ENCODE data around the gene MTMR10.

MTMR10 gene

DNA sequence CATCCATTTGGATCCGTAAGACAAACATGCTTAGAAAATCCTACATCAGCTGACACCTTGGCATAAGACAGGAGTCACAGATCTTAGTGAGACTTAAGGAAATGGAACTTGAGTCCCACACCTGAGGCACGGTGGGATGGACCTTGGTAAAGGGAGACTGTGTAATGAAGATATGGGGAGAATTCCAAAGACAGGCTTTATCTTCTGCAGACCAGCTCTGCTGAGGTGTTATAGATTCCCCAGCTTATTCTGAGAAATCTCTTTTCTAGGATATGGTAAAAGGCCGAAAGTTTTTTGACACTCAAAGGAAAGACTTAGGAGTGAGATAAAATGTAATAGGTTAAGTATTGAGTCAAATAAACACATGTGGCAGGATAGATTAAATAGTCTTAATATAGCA lies 8.3 kb upstream of the MTMR10 start:
- ATAC-seq (ENCODE audit: low read depth), result no peak
- Mint-ChIP-seq H3K27ac (no peak overlapping the region), H3K36me3 (no peaks in the 10 kb centered on the region), H3K4me3 (no peak overlapping the region), H3K27me3 (no peaks in the 10 kb centered on the region), H3K9me3 (no peaks in the 10 kb centered on the region), H3K4me1 (peaks cover 19% of the 10 kb centered on the region)
- no peak for DNase-seq (ENCODE audit: low spot score in 2 of 2)

DNA sequence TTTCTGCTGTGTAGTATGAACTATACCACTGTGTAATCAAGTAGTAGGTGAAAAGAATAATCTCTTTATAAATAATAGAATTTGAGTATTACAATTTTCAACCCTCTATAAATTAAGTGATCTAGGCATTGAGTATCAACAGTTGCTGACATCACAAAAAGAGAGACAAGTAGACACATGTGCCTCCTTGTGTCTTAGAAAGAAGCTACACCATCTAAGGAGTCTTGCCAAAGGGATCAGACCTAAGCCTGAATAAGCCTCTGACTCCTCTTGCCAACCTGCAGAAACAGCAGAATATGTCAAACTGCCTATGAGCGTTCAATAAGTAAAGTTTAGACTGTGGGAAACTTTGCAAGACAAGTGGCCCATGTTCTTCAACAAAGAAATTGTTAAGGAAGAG lies 5.8 kb upstream of the MTMR10 start:
- Mint-ChIP-seq H3K27me3 (no peaks in the 10 kb centered on the region), H3K36me3 (no peaks in the 10 kb centered on the region), H3K4me1 (peaks cover 12% of the 10 kb centered on the region)

DNA sequence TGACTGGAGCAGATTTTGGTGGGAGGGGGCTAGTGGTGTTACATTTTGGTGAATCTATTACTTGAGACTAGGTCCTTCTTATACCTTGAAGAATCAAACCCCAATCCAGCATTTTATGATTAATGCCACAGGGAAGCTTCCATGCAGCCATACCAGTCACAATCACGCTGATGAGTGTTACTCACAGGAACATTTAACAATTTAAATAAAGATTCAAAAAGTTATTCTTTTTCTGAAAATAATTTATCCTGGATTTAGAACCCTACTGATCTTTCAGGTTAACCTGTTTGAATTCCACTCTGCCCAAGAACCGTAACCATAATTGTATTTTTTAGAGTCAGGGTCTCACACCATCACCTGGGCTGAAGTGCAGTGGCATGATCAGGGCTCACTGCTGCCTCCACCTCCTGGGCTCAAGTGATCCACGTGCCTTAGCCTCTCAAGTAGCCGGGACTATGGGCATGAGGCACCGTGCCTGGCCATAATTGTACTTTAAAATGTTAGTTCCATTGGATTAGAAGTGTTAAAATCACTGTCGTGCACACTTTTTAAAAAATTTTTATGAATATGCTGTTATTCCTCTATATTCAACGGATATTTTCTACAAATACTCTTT lies 929 bp upstream of the MTMR10 start:
- no peaks in the 10 kb centered on the region for H3K9me3 Mint-ChIP-seq
- ATAC-seq (ENCODE audit: low read depth) (no peak), DNase-seq (ENCODE audit: low spot score in 2 of 2) (no peak)
- H3K36me3 Mint-ChIP-seq, result peaks cover 6% of the 10 kb centered on the region
- no peaks in the 10 kb centered on the region for H3K27me3 Mint-ChIP-seq
- H3K27ac Mint-ChIP-seq, result peak overlapping the region; percentile 32
- peaks cover 19% of the 10 kb centered on the region for H3K4me1 Mint-ChIP-seq
- H3K4me3 Mint-ChIP-seq, result peak overlapping the region; percentile 72

More for the DNA sequence above, 5.8 kb upstream of the MTMR10 start:
- DNase-seq (ENCODE audit: low spot score in 2 of 2) (no peak), ATAC-seq (ENCODE audit: low read depth) (no peak)
- Mint-ChIP-seq H3K27ac (no peak overlapping the region), H3K4me3 (no peak overlapping the region), H3K9me3 (no peaks in the 10 kb centered on the region)

DNA sequence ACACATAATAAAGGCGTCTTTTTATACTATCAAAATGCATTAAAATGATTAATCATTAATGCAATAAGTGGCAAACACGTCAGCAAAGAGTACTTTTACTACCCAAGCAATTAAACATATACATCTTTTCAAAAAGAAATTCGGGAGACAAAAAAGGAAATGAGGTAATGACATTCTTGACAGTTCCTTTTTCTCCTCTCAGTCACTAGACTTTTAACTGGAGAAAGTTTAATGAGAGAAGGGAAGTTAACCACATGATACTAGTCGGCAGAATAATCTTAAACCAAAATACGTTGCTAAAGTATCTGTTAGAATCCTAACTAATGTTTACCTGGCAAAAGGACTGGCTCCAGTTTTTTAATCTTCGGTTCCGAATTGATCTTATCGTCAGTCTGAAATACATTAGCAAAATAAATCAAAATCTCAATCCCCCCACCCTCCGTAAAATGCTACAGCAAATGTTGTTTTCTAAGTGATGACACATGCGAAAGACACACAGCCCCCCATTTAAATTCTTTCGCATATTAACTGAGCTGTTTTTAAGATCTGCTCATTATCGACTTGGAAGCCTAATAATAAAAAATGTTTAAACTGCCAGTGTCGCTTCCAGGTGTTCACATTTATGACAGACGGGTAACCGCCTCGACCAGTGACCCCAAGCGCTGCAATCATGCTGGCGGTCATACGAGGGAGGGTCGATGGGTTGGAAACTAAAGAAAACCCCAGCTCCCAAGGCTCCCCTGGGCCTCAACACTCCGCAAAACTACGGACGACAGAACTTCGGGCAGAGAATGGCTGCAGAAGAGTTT lies 778 bp downstream of the MTMR10 start:
- Mint-ChIP-seq H3K27me3 (no peaks in the 10 kb centered on the region), H3K36me3 (peaks cover 13% of the 10 kb centered on the region), H3K27ac (peak overlapping the region; percentile 94), H3K4me1 (peaks cover 24% of the 10 kb centered on the region), H3K4me3 (peak overlapping the region; percentile 97), H3K9me3 (no peaks in the 10 kb centered on the region)
- DNase-seq (ENCODE audit: low spot score in 2 of 2) (no peak), ATAC-seq (ENCODE audit: low read depth) (no peak)

DNA sequence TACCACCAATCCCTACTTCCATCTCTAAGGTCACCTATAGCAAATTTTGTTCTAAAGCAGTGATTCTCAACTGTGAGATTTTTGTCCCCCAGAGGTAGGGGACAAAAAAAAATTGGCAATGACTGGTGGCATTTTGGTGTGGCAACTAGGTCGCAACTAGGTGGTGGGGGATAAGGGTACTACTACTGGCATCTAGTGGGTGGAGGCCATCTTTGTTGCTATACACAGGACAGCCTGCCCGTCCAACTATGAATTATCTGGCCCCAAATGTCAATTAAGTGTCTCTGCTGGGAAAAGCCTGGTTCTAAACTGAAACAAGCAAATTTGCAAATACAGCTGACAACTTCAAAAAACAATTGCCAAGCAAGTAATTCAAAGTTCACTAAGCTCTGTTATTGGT lies 1.4 kb downstream of the MTMR10 start:
- Mint-ChIP-seq H3K27me3 (no peaks in the 10 kb centered on the region), H3K27ac (peak overlapping the region; percentile 94), H3K9me3 (no peaks in the 10 kb centered on the region), H3K4me3 (peak overlapping the region; percentile 97), H3K4me1 (peaks cover 30% of the 10 kb centered on the region), H3K36me3 (peaks cover 14% of the 10 kb centered on the region)
- no peak for ATAC-seq (ENCODE audit: low read depth)
- no peak for DNase-seq (ENCODE audit: low spot score in 2 of 2)

DNA sequence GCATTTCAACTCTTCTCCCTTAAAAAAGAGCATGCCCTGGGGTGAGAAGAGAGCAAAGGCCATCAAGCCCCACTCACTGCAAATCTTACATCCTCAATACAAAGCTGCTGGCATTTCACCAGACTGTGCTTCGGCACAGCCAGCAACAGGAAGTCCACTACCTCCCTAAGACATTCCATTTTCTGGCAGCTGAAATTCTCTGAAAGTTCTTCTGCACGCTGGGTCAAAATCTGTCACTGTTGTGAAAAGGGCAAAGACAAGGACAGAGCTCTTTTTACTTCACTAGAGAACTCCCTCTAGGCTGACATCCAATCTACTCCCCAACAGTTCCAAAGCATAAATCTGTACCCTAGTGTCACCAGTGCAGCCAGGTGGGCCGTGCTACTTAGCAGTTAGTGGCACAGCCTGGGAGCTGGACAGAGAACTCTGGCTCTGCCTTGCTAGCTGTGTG lies 6.3 kb downstream of the MTMR10 start:
- Mint-ChIP-seq H3K27ac (peak overlapping the region; percentile 76), H3K27me3 (no peaks in the 10 kb centered on the region), H3K4me1 (peaks cover 51% of the 10 kb centered on the region), H3K9me3 (no peaks in the 10 kb centered on the region), H3K4me3 (peak overlapping the region; percentile 74), H3K36me3 (peaks cover 39% of the 10 kb centered on the region)
- DNase-seq (ENCODE audit: low spot score in 2 of 2), result no peak
- ATAC-seq (ENCODE audit: low read depth), result no peak

DNA sequence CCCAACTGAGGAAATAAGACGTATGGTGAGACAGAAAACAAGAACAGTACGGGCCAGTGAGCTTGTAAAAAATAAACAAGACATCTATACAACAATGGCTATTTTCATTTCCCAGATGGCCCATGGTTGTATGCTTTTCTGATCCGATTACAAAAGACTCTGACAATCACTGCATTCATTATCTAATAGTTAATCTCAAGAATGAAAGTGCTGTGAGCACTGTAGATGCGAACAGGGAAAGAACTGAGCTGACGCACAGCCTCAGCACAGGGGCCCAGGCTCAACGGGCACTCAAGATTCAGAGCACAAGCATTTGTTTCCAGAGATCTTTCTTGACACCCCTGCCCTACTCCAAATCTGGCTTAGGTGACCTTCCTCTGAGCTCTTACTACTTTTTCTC lies 6.9 kb downstream of the MTMR10 start:
- no peaks in the 10 kb centered on the region for H3K27me3 Mint-ChIP-seq
- H3K36me3 Mint-ChIP-seq, result peaks cover 42% of the 10 kb centered on the region
- DNase-seq (ENCODE audit: low spot score in 2 of 2) (no peak), ATAC-seq (ENCODE audit: low read depth) (peak; percentile 45)
- H3K4me3 Mint-ChIP-seq, result peak overlapping the region; percentile 74
- peaks cover 53% of the 10 kb centered on the region for H3K4me1 Mint-ChIP-seq
- H3K9me3 Mint-ChIP-seq, result no peaks in the 10 kb centered on the region
- peak overlapping the region; percentile 76 for H3K27ac Mint-ChIP-seq

DNA sequence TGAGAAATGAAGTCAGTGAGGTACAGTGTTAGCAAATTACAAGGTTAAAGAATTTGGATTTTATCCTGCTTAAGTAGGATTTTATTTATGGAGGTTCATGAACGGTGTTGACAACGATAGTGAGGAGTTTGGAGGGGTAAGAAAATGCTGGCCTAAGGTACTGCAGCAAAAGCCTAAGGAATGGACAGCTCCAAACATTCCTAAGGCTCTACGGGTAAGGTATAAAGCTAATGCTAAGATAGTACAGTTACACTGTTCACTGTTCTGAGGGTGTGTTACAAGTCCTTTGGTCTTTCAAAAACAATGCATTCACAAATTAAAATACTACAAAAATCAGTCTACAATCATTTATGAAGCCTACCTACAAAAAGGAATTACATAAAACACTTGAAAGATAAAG lies 7.3 kb downstream of the MTMR10 start:
- Mint-ChIP-seq H3K27ac (peak overlapping the region; percentile 76), H3K9me3 (no peaks in the 10 kb centered on the region), H3K4me1 (peaks cover 57% of the 10 kb centered on the region), H3K4me3 (peak overlapping the region; percentile 74), H3K36me3 (peaks cover 45% of the 10 kb centered on the region), H3K27me3 (no peaks in the 10 kb centered on the region)
- no peak for ATAC-seq (ENCODE audit: low read depth)
- no peak for DNase-seq (ENCODE audit: low spot score in 2 of 2)

DNA sequence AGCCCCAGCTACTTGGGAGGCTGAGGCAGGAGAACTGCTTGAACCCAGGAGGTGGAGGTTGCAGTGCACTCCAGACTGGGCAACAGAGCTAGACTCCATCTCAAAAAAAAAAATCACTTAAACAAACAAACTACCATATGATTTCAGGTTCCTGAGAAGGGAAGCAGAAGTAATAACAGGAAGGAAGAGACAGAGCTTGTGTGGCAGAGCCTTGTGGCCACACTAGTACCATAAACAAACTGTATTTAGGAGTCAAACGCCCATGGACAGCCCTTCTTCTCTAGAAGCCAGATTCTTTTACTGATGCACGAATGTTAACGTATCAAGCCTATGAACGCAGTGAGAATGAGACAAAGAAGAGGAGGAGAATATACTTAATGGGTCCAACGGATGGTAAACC lies 12.0 kb downstream of the MTMR10 start:
- Mint-ChIP-seq H3K9me3 (no peaks in the 10 kb centered on the region), H3K27ac (peak overlapping the region; percentile 63), H3K27me3 (no peaks in the 10 kb centered on the region), H3K4me1 (peaks cover 48% of the 10 kb centered on the region), H3K4me3 (peak overlapping the region; percentile 53), H3K36me3 (peaks cover 35% of the 10 kb centered on the region)
- DNase-seq (ENCODE audit: low spot score in 2 of 2), result no peak
- peak; percentile 80 for ATAC-seq (ENCODE audit: low read depth)

DNA sequence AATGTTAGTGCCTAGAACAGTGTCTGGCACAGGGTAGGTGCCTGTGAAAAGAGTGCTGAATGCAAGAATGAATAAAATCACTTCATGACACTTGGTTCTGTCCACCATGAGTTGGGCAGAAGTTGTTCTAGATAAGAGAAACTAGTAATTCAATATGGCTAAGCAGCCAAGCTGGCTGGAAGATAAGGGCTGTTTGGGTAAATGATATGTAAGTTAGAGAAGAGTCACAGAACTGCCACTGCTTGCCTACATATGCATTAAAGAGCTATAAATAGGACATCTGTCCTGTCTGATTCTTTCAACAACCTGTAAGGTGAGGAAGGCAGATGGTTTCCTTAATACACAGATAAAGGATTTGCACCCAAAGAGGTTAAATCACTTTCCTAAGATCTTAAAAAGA lies 13.1 kb downstream of the MTMR10 start:
- no peak overlapping the region for H3K4me3 Mint-ChIP-seq
- no peaks in the 10 kb centered on the region for H3K27me3 Mint-ChIP-seq
- H3K27ac Mint-ChIP-seq, result peak overlapping the region; percentile 84
- ATAC-seq (ENCODE audit: low read depth) (no peak), DNase-seq (ENCODE audit: low spot score in 2 of 2) (no peak)
- peaks cover 36% of the 10 kb centered on the region for H3K4me1 Mint-ChIP-seq
- no peaks in the 10 kb centered on the region for H3K9me3 Mint-ChIP-seq
- H3K36me3 Mint-ChIP-seq, result peaks cover 36% of the 10 kb centered on the region

DNA sequence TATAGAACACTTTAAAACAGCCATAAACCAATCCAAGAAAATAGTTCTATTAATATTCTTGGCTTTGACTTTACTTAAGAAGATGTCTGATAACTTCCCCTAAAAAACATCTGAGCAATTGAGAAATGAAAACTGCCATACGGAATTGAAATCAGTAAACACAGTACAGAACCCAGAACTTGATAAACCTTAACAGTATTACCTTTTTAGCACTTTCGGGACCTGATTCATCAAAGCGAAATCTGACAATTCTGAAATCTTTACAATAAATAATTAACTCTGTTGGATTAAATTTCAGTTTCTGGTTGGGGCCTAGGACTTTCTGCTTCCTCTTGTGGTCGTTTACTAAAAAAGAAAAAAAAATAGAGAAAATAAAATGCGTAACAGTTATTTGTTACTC lies 17.3 kb downstream of the MTMR10 start:
- no peak overlapping the region for H3K27ac Mint-ChIP-seq
- no peak for ATAC-seq (ENCODE audit: low read depth)
- H3K36me3 Mint-ChIP-seq, result peaks cover 18% of the 10 kb centered on the region
- H3K9me3 Mint-ChIP-seq, result no peaks in the 10 kb centered on the region
- H3K27me3 Mint-ChIP-seq, result no peaks in the 10 kb centered on the region
- no peak overlapping the region for H3K4me3 Mint-ChIP-seq
- peaks cover 20% of the 10 kb centered on the region for H3K4me1 Mint-ChIP-seq
- no peak for DNase-seq (ENCODE audit: low spot score in 2 of 2)

DNA sequence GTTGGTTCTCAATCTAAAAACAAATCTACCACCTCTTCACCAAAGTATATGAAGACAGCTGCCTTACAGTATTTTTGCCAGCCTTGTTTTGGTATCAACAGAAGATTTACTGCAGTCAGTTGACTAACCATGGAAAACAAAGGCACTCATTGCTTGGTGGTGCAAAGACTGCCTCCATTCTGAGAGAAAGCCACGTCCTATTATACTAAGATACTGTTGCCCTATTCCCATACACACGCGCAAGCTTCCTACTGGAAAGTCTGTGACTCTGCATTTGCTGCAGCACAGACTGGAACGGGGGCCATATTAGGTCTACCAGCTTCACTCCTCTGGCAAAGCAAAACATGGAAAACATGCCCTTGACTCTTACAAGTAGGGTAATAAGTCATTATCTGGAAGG lies 18.0 kb downstream of the MTMR10 start:
- ATAC-seq (ENCODE audit: low read depth), result no peak
- H3K27me3 Mint-ChIP-seq, result no peaks in the 10 kb centered on the region
- H3K36me3 Mint-ChIP-seq, result peaks cover 20% of the 10 kb centered on the region
- H3K27ac Mint-ChIP-seq, result no peak overlapping the region
- H3K4me1 Mint-ChIP-seq, result peaks cover 17% of the 10 kb centered on the region
- H3K4me3 Mint-ChIP-seq, result no peak overlapping the region
- H3K9me3 Mint-ChIP-seq, result no peaks in the 10 kb centered on the region
- DNase-seq (ENCODE audit: low spot score in 2 of 2), result no peak

DNA sequence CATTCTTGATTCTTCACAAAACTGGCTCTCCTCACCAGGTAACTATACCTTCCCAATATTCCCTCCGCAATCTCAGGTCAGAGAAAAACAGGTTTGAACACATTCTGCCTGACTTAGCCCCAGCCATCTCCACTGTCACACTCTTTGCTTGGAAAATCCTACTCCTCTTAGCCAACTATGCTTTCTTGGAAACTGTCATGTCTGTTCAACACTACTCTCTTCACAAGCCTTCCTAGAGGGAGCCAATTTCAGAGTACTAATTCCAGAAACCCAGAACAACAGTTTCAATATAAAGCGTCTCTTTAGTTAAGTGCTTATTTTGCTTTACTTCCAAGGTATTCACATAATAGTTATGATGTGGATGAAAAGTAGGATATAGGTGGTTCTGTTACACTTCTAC lies 21.7 kb downstream of the MTMR10 start:
- H3K27me3 Mint-ChIP-seq, result no peaks in the 10 kb centered on the region
- peak overlapping the region; percentile 1 for H3K27ac Mint-ChIP-seq
- DNase-seq (ENCODE audit: low spot score in 2 of 2) (no peak), ATAC-seq (ENCODE audit: low read depth) (no peak)
- H3K36me3 Mint-ChIP-seq, result peaks cover 22% of the 10 kb centered on the region
- H3K9me3 Mint-ChIP-seq, result no peaks in the 10 kb centered on the region
- no peak overlapping the region for H3K4me3 Mint-ChIP-seq
- H3K4me1 Mint-ChIP-seq, result peaks cover 10% of the 10 kb centered on the region

DNA sequence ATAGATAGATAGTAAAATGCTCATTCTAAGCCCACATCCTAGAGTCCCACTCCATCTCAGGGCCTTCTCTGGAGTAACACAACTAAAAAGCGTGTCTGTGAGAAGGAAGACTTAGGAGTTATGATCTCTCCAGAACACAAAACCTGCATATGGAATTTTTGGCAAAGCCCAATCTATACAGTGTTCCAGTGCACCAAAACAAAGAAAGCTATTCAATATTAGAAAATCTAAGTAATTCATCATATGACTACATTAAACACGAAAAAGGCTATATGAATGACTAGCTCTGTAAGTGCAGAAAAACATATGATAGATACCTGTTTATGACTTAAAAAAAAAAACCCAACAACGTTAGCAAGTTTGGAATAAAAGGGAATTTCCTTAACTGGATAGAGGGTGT lies 27.7 kb downstream of the MTMR10 start:
- peaks cover 17% of the 10 kb centered on the region for H3K4me1 Mint-ChIP-seq
- H3K27ac Mint-ChIP-seq, result no peak overlapping the region
- no peaks in the 10 kb centered on the region for H3K27me3 Mint-ChIP-seq
- no peaks in the 10 kb centered on the region for H3K9me3 Mint-ChIP-seq
- ATAC-seq (ENCODE audit: low read depth), result no peak
- no peak overlapping the region for H3K4me3 Mint-ChIP-seq
- DNase-seq (ENCODE audit: low spot score in 2 of 2), result no peak
- peaks cover 30% of the 10 kb centered on the region for H3K36me3 Mint-ChIP-seq

DNA sequence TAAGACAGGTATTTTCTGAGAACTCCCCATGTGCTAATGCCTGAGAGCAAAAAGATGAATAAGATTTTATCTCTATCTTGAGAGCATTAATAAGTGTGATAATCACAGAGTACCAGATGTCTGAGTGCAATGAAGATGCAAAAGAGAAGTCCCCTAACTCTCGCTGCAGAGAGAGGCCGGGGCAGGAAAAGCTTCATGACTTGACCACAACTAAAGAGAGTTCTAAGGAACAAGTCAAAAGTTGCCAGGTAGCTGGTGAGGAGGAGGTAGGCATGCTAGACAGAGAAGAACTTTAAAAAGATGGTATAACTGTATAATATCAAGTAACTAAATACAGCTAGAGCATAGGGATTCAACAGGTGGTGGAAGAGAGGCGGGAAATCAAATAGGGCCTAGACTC lies 28.8 kb downstream of the MTMR10 start:
- no peak overlapping the region for H3K4me3 Mint-ChIP-seq
- H3K9me3 Mint-ChIP-seq, result no peaks in the 10 kb centered on the region
- ATAC-seq (ENCODE audit: low read depth), result no peak
- peaks cover 21% of the 10 kb centered on the region for H3K4me1 Mint-ChIP-seq
- H3K27ac Mint-ChIP-seq, result peak overlapping the region; percentile 67
- no peak for DNase-seq (ENCODE audit: low spot score in 2 of 2)
- H3K27me3 Mint-ChIP-seq, result no peaks in the 10 kb centered on the region
- H3K36me3 Mint-ChIP-seq, result peaks cover 34% of the 10 kb centered on the region
